ENCODE results near the gene FBXL5. TPM values are rescaled to one million over a fixed set of nuclear protein-coding genes. Genes with fewer than 3 reads are reported as not detected.
A peak's percentile ranks its signal among the peaks of the same experiment; 100 is the strongest.

FBXL5 gene
- total and polyA plus RNA-seq, 2 donors from 2014 or later, result 95.3 to 98.4 TPM

DNA sequence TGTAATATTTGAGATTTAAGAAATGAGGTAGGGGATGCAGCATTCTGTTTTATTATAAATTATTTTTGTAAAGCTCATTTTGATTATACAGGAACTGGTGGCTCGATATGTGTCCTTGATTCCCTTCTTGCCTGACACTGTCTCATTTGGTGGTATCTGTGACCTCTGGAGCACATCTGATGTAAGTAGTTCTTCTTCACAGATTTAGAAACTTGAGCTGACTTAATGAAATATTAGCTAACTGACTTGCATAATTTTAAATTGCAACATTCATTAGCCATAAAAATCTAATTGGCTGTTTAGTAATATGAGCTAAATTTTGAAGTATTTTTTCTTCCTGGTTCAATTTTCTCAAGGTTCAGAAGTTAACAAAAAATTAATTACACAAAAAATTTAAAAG, 69.1 kb downstream of the FBXL5 start:
- no peak for DNase-seq
- Histone ChIP-seq H3K27me3 (ENCODE audit: control insufficient read depth, insufficient read depth, low read length) (no peaks in the 10 kb centered on the region), H3K4me3 (ENCODE audit: low read length in 3 of 3) (no peak overlapping the region), H3K4me1 (ENCODE audit: control insufficient read depth in 2 of 3, insufficient read depth in 2 of 3, low read depth in 1 of 3, low read length in 3 of 3) (no peaks in the 10 kb centered on the region), H3K9ac (ENCODE audit: low read length in 3 of 3) (no peak overlapping the region), H3K36me3 (ENCODE audit: control insufficient read depth in 2 of 3, insufficient read depth in 3 of 3, low read length in 3 of 3) (peaks cover 0 to 7% (median 2%) of the 10 kb centered on the region in 3 donors), H3K9me3 (ENCODE audit: control insufficient read depth in 2 of 3, insufficient read depth in 1 of 3, low read length in 3 of 3) (no peaks in the 10 kb centered on the region), H3K27ac (ENCODE audit: low read depth in 2 of 2, low read length in 2 of 2) (no peak overlapping the region)
- TF ChIP-seq, protein P1, sequence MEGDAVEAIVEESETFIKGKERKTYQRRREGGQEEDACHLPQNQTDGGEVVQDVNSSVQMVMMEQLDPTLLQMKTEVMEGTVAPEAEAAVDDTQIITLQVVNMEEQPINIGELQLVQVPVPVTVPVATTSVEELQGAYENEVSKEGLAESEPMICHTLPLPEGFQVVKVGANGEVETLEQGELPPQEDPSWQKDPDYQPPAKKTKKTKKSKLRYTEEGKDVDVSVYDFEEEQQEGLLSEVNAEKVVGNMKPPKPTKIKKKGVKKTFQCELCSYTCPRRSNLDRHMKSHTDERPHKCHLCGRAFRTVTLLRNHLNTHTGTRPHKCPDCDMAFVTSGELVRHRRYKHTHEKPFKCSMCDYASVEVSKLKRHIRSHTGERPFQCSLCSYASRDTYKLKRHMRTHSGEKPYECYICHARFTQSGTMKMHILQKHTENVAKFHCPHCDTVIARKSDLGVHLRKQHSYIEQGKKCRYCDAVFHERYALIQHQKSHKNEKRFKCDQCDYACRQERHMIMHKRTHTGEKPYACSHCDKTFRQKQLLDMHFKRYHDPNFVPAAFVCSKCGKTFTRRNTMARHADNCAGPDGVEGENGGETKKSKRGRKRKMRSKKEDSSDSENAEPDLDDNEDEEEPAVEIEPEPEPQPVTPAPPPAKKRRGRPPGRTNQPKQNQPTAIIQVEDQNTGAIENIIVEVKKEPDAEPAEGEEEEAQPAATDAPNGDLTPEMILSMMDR (IDR thresholded peaks at IDR 0.05; ENCODE audit: borderline replicate concordance, extremely low read depth, insufficient read depth), result no peak
- FAIRE-seq, result peak; percentile 54
- intact Hi-C loops (cut with DNase I), result no loop called here

DNA sequence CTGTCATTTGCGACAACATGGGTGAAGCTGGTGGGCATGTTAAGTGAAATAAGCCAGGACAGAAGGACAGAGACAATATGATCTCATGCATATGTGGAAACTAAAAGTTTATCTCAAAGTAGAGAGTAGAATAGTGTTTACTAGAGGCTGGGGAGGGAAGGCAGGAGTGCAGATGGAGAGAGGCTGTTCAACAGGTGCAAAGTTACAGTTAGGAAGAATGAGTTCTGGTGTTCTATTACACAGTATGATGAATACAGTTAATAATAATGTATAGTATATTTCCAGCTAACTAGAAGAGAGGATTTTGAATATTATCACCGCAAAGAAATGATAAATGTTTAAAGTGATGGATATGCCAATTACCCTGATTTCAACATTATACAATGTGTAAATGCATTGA, 69.8 kb downstream of the FBXL5 start:
- no peak overlapping the region for H3K9ac ChIP-seq (ENCODE audit: low read length in 3 of 3)
- H3K27ac ChIP-seq (ENCODE audit: low read depth in 2 of 2, low read length in 2 of 2), result no peak overlapping the region
- intact Hi-C loops (cut with DNase I), result no loop called here
- no peaks in the 10 kb centered on the region for H3K9me3 ChIP-seq (ENCODE audit: control insufficient read depth in 2 of 3, insufficient read depth in 1 of 3, low read length in 3 of 3)
- H3K4me1 ChIP-seq (ENCODE audit: control insufficient read depth in 2 of 3, insufficient read depth in 2 of 3, low read depth in 1 of 3, low read length in 3 of 3), result no peaks in the 10 kb centered on the region
- TF ChIP-seq, protein P1 (IDR thresholded peaks at IDR 0.05; ENCODE audit: borderline replicate concordance, extremely low read depth, insufficient read depth), result no peak
- DNase-seq (no peak), FAIRE-seq (no peak)
- no peaks in the 10 kb centered on the region for H3K27me3 ChIP-seq (ENCODE audit: control insufficient read depth, insufficient read depth, low read length)
- H3K36me3 ChIP-seq (ENCODE audit: control insufficient read depth in 2 of 3, insufficient read depth in 3 of 3, low read length in 3 of 3), result peaks cover 0 to 7% (median 2%) of the 10 kb centered on the region in 3 donors
- H3K4me3 ChIP-seq (ENCODE audit: low read length in 3 of 3), result no peak overlapping the region

DNA sequence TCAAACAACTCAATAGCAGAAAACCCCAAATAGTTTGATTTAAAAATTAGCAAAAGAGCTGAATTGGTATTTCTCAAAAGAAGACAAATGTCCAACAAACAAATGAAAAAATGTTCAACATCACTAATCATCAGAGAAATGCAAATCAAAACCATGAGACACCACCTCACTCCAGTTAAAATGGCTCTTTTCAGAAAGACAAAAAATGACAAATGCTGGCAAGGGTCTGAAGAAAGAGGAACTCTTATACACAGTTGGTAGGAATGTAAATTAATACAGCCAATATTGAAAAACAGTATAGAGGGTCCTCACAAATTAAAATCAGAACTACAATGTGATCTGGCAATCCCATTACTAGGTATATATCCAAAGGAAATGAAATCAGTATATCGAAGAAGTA, 70.4 kb downstream of the FBXL5 start:
- no peak overlapping the region for H3K4me3 ChIP-seq (ENCODE audit: low read length in 3 of 3)
- peaks cover 2 to 7% (median 2%) of the 10 kb centered on the region in 3 donors for H3K36me3 ChIP-seq (ENCODE audit: control insufficient read depth in 2 of 3, insufficient read depth in 3 of 3, low read length in 3 of 3)
- DNase-seq, result no peak
- FAIRE-seq, result no peak
- H3K9me3 ChIP-seq (ENCODE audit: control insufficient read depth in 2 of 3, insufficient read depth in 1 of 3, low read length in 3 of 3), result no peaks in the 10 kb centered on the region
- no peak overlapping the region for H3K9ac ChIP-seq (ENCODE audit: low read length in 3 of 3)
- H3K27ac ChIP-seq (ENCODE audit: low read depth in 2 of 2, low read length in 2 of 2), result no peak overlapping the region
- H3K27me3 ChIP-seq (ENCODE audit: control insufficient read depth, insufficient read depth, low read length), result no peaks in the 10 kb centered on the region
- no peaks in the 10 kb centered on the region for H3K4me1 ChIP-seq (ENCODE audit: control insufficient read depth in 2 of 3, insufficient read depth in 2 of 3, low read depth in 1 of 3, low read length in 3 of 3)
- intact Hi-C loops (cut with DNase I), result no loop called here
- TF ChIP-seq, protein P1 (IDR thresholded peaks at IDR 0.05; ENCODE audit: borderline replicate concordance, extremely low read depth, insufficient read depth), result no peak

DNA sequence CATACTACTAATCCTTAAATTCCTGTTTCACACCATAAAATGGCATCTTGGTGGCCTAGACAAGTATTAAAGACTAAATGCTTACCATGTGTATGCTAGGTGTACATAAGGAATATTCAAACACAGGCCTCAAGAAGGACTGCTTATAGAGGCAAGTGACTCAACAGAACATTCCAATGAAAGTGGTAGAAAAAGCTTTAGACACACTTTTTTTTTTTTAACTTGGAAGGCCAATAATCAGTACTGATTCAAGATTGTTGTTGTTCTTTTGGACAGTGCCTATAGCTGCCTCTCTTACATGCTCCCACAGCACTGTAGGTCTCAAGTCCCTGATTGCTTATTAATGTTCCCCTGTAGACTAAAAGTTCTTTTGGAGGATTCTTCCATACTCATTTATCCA, 77.6 kb downstream of the FBXL5 start:
- TF ChIP-seq, protein P1 (IDR thresholded peaks at IDR 0.05; ENCODE audit: borderline replicate concordance, extremely low read depth, insufficient read depth), result no peak
- H3K9ac ChIP-seq (ENCODE audit: low read length in 3 of 3), result no peak overlapping the region
- FAIRE-seq (no peak), DNase-seq (no peak)
- H3K4me3 ChIP-seq (ENCODE audit: low read length in 3 of 3), result no peak overlapping the region
- H3K9me3 ChIP-seq (ENCODE audit: control insufficient read depth in 2 of 3, insufficient read depth in 1 of 3, low read length in 3 of 3), result no peaks in the 10 kb centered on the region
- H3K27ac ChIP-seq (ENCODE audit: low read depth in 2 of 2, low read length in 2 of 2), result no peak overlapping the region
- H3K36me3 ChIP-seq (ENCODE audit: control insufficient read depth in 2 of 3, insufficient read depth in 3 of 3, low read length in 3 of 3), result peaks cover 0 to 5% (median 2%) of the 10 kb centered on the region in 3 donors
- intact Hi-C loops (cut with DNase I), result no loop called here
- H3K27me3 ChIP-seq (ENCODE audit: control insufficient read depth, insufficient read depth, low read length), result no peaks in the 10 kb centered on the region
- H3K4me1 ChIP-seq (ENCODE audit: control insufficient read depth in 2 of 3, insufficient read depth in 2 of 3, low read depth in 1 of 3, low read length in 3 of 3), result no peaks in the 10 kb centered on the region
